Heart right ventricle (tissue), 16 donors: ENCODE data around the gene RNPEPL1. TPM values are rescaled to one million over a fixed set of nuclear protein-coding genes. Genes with fewer than 3 reads are reported as not detected.

Source experiments
- ATAC-seq, 8 donors: fragments of 200-7000 bp; cut with Tn5 transposase; one replicate each; pipeline ENCODE4 v1.9.1; 2020; ENCODE audit warnings: mild to moderate bottlenecking in 8 of 8, moderate library complexity in 8 of 8, moderate number of reproducible peaks in 1 of 8
- DNase-seq, 2 donors: peaks; one replicate each; pipeline ENCODE4 v3.0.0-alpha.2; 2020
- H3K27ac ChIP-seq, 10 donors: fragments of 200-600 bp; sonication (generic) in 2 of 10; one replicate each; pipeline versions ENCODE4 v1.5.0 to v1.8.0; 2020 to 2022; ENCODE audit warnings: mild to moderate bottlenecking in 3 of 10
- H3K27me3 ChIP-seq, 7 donors: fragments of 200-600 bp; one replicate each; pipeline ENCODE4 v1.8.0; 2021 to 2022; ENCODE audit warnings: mild to moderate bottlenecking in 2 of 7
- H3K36me3 ChIP-seq, 9 donors: fragments of 200-600 bp; sonication (generic) in 1 of 9; one replicate each; pipeline versions ENCODE4 v1.5.0 to v1.8.0; 2020 to 2022; ENCODE audit warnings: mild to moderate bottlenecking in 2 of 9
- H3K4me1 ChIP-seq, 9 donors: fragments of 200-600 bp; sonication (generic) in 1 of 9; one replicate each; pipeline versions ENCODE4 v1.5.0 to v1.8.0; 2020 to 2022; ENCODE audit warnings: mild to moderate bottlenecking in 4 of 9
- H3K4me3 ChIP-seq, 10 donors: fragments of 200-600 bp; sonication (generic) in 2 of 10; one replicate each; pipeline versions ENCODE4 v1.5.0 to v1.8.0; 2020 to 2022; ENCODE audit warnings: mild to moderate bottlenecking in 7 of 10, moderate library complexity in 2 of 10
- H3K9me3 ChIP-seq, 11 donors: fragments of 200-600 bp in 10 of 11; sonication (generic) in 2 of 11; one replicate each; pipeline versions ENCODE4 v1.5.0 to v1.8.0; 2013 to 2022; ENCODE audit warnings: mild to moderate bottlenecking in 2 of 11, control low read depth in 1 of 11, moderate library complexity in 1 of 11
- CTCF ChIP-seq, 9 donors: fragments of 200-600 bp; sonication (generic) in 2 of 9; IDR thresholded peaks; one replicate each; pipeline versions ENCODE4 v1.5.0 to v1.8.0; 2021 to 2022; ENCODE audit warnings: antibody characterized with exemption in 9 of 9, mild to moderate bottlenecking in 5 of 9, moderate library complexity in 1 of 9
- WGBS, 2 donors: extraction: QIAGEN DNeasy Blood & Tissue Kit; methylation state at CpG; one replicate each; pipeline ENCODE4 v1.1.7; 2013; ENCODE audit warnings: inconsistent platforms in 1 of 2; 5-methylcytosine and 5-hydroxymethylcytosine counted together
- intact Hi-C, 10 donors: fragments of 100-400 bp; cut with DNase I; formaldehyde crosslinking; loops; one replicate each; pipeline versions ENCODE4 v1.11.1 to v1.14.2; 2022
- polyA plus RNA-seq, 2 donors: library from polyadenylated mRNA; stranded (reverse); fragments of 200-250 nt; gene quantifications; one replicate each; pipeline ENCODE4 v1.2.3, GENCODE V29; 2013
- total RNA-seq, 10 donors: library from RNA; stranded (reverse); fragmentation: NEBNext Ultra II Directional in 3 of 10; extraction: Animal tissue kit (Norgen Biotek cat#: 25700) in 3 of 10; gene quantifications; one replicate each; pipeline versions ENCODE4 v1.2.1 to v1.2.4, GENCODE V29; 2021 to 2023
- donor health status: Arrhythmogenic right ventricular cardiomyopathy.
- donor health status: ischemic (EF 13 %, LVEDD 7.1; RV severe dilation, severe dysfunction).
- donor health status: healthy with polysubstance abuse.
- donor health status: DM: no; HTN: yes; CAD: no.
- donor health status: DM: no; HTN: no; CAD: no.
- donor health status: ischemic (EF 25% LVEDD 6.9; RV normal size, moderate dysfunction).
- donor health status: ischemic (EF 25% LVEDD 5.7; RV mildly dilated, moderate dysfunction).
- donor health status: healthy.
- donor health status: DM: yes; HTN: yes; CAD: no.
- donor health status: Ischemic cardiomyopathy.
- donor health status: ischemic (EF 35%, LVEDD 5.7; RV mildly dilated, moderate dysfunction).
- donor health status: nonischemic (EF 11% LVEDD 7.7; RV severe dilation, severe dysfunction).
- donor health status: DM: yes; HTN: yes; CAD: no.
- donor health status: PGD.
- donor health status: ischemic (EF 29% LVEDD 5.4; RV normal size, mild dysfunction).
- donor health status: nonischemic (EF 23%, LVEDD 6.1; RV moderate dilation, normal function).

RNPEPL1 gene
- total and polyA plus RNA-seq, 12 donors: 62.8 to 247 (median 75.2) TPM

GRCh38 chr2:240579071-240579762 is 10.9 kb downstream of the RNPEPL1 start:
- peak in 1 of 2 donors; percentile 8 for DNase-seq
- Histone ChIP-seq H3K36me3 (peaks cover 0 to 58% (median 37%) of the 10 kb centered on the region in 9 donors), H3K4me1 (peaks cover 7 to 36% (median 28%) of the 10 kb centered on the region in 9 donors), H3K4me3 (no peak overlapping the region), H3K27me3 (no peaks in the 10 kb centered on the region), H3K27ac (peak overlapping the region; percentile 29 to 85 (median 72)), H3K9me3 (peaks cover 0 to 11% (median 0%) of the 10 kb centered on the region in 11 donors)
- intact Hi-C loops: no loop called here
- TF ChIP-seq CTCF (IDR thresholded peaks at IDR 0.05): no peak
- WGBS, 2 donors: 91 to 92% methylated on average over 12 of the region's 12 CpGs
- no peak for ATAC-seq

- TF ChIP-seq CTCF (IDR thresholded peaks at IDR 0.05): peak in 3 of 9 donors; percentile 6 to 43 (median 6)
- Histone ChIP-seq H3K27me3 (no peaks in the 10 kb centered on the region), H3K9me3 (peaks cover 0 to 11% (median 0%) of the 10 kb centered on the region in 11 donors), H3K36me3 (peaks cover 0 to 50% (median 30%) of the 10 kb centered on the region in 9 donors), H3K27ac (peak overlapping the region; percentile 39 to 85 (median 72)), H3K4me1 (peaks cover 14 to 44% (median 36%) of the 10 kb centered on the region in 9 donors), H3K4me3 (no peak overlapping the region)
- ATAC-seq (peak; percentile 54 to 87 (median 71)), DNase-seq (peak in 1 of 2 donors; percentile 40)
- WGBS, 2 donors: 65 to 66% methylated on average over 27 of the region's 27 CpGs
- intact Hi-C loops: loop anchor here in 1 of 10 donors (10.0 kb wide), 1 partner anchor 255 kb away; no protein-coding TSS in a partner anchor
Measured at GRCh38 chr2:240579771-240580614, 11.7 kb downstream of the RNPEPL1 start.

- H3K27me3 ChIP-seq: no peaks in the 10 kb centered on the region
- no peak for TF ChIP-seq CTCF (IDR thresholded peaks at IDR 0.05)
- 93 to 95% methylated on average over 5 of the region's 5 CpGs for WGBS, 2 donors
- ATAC-seq: no peak
- H3K36me3 ChIP-seq: peaks cover 0 to 32% (median 14%) of the 10 kb centered on the region in 9 donors
- no peak overlapping the region for H3K27ac ChIP-seq
- peaks cover 0 to 11% (median 0%) of the 10 kb centered on the region in 11 donors for H3K9me3 ChIP-seq
- no peak for DNase-seq
- H3K4me3 ChIP-seq: no peak overlapping the region
- intact Hi-C loops: loop anchor here in 1 of 10 donors (10.0 kb wide), 1 partner anchor 253 kb away; no protein-coding TSS in a partner anchor
- peaks cover 21 to 52% (median 44%) of the 10 kb centered on the region in 9 donors for H3K4me1 ChIP-seq
Measured at GRCh38 chr2:240581811-240582210, 13.5 kb downstream of the RNPEPL1 start.

GRCh38 chr2:240582781-240583180 is 14.5 kb downstream of the RNPEPL1 start:
- Histone ChIP-seq H3K9me3 (peaks cover 0 to 11% (median 0%) of the 10 kb centered on the region in 11 donors), H3K4me1 (peaks cover 24 to 59% (median 50%) of the 10 kb centered on the region in 9 donors), H3K4me3 (no peak overlapping the region), H3K36me3 (peaks cover 0 to 22% (median 4%) of the 10 kb centered on the region in 9 donors), H3K27me3 (no peaks in the 10 kb centered on the region), H3K27ac (no peak overlapping the region)
- DNase-seq: no peak
- no peak for ATAC-seq
- TF ChIP-seq CTCF (IDR thresholded peaks at IDR 0.05): no peak
- intact Hi-C loops: loop anchor here in 1 of 10 donors (10.0 kb wide), 1 partner anchor 252 kb away; no protein-coding TSS in a partner anchor
- 90 to 91% methylated on average over 3 of the region's 3 CpGs for WGBS, 2 donors
